GM19438 (cell line): ENCODE results near the gene BOK.
"Not testable (repeated sequence)": the region's sequence is repeated elsewhere in the genome, so short reads cannot be mapped to it uniquely, and the experiment has no call there.

Source experiments
- ATAC-seq: cut with Tn5 transposase; IDR thresholded peaks from one replicate; pipeline ENCODE4 v1.9.1; 2021; ENCODE audit warnings: low read depth; ENCODE audit not compliant: unreplicated experiment

The BOK gene, protein sequence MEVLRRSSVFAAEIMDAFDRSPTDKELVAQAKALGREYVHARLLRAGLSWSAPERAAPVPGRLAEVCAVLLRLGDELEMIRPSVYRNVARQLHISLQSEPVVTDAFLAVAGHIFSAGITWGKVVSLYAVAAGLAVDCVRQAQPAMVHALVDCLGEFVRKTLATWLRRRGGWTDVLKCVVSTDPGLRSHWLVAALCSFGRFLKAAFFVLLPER

DNA sequence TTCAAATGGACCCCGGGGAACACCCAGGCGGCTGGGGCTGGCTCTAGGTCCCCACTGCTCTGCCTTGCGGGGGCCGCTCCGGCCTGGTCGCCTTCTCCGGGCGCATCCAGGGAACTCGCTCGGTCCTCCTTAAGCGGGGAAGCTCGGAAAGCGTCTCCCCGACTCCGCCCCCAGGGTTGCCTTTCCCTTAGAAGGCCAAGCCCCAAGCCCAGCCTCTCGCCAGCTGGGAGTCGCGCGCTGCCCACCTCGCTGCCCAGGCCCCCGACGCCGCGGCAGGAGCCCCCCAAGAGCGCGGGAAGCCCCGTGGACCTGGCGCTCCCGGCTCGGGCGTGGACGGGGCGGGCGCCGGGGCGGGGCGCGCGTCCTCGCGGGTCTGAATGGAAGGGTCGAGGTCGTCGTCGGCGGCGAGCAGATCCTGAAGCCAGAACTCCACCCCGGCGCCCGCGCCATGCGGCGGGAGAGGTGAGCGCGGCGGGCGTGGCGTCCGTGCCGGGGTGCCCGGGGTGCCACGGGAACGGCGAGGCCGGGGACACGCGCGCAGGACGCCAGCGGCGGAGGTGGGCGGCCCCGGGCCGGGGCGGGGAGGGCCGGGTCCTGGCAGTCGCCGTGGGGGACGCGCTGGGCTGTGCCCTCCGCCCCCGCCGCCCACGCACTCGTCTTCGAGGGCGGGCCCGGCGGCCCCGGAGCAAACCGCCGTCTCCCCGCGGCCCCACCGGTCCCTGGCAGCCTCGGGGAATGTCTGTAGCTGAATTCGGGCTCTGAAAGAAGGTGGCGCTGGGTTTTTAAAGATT, at the start of gene BOK:
BOK (plus strand) TSS at position 214 of the 791 bp plus-strand sequence. CDS start 739 bp downstream, outside the sequence.
- ATAC-seq, result no peak

DNA sequence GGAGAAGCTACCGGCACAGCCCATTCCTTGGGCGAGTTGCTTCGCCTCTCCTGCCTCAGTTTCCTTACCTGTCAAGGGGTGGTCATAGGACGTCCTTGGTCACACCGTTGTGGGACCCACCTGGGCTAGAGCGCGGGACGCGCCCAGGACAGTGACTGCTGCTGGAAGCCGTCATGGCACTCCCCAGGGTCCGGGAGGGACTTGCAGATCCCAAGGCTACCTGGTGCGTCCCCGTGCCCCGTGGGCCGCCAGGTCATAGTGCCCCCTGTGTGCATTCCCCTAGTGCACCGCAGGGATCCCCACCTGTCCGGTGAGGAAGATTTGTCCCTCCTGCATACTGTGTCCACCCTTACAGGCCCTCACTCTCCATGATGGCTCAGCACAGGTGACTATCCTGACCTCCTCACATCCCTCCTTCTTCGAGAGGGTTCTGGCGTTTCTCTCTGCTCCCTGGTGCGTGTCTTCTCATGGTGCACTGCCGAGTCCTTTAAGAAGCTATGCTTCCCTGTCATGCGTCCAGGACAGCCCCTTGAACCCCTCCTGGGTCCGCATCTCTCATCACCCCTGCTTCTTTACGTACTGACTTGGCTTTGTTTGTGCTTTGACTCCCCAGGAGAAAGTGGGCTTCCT, 49.3 kb upstream of the BOK start:
- no peak for ATAC-seq

DNA sequence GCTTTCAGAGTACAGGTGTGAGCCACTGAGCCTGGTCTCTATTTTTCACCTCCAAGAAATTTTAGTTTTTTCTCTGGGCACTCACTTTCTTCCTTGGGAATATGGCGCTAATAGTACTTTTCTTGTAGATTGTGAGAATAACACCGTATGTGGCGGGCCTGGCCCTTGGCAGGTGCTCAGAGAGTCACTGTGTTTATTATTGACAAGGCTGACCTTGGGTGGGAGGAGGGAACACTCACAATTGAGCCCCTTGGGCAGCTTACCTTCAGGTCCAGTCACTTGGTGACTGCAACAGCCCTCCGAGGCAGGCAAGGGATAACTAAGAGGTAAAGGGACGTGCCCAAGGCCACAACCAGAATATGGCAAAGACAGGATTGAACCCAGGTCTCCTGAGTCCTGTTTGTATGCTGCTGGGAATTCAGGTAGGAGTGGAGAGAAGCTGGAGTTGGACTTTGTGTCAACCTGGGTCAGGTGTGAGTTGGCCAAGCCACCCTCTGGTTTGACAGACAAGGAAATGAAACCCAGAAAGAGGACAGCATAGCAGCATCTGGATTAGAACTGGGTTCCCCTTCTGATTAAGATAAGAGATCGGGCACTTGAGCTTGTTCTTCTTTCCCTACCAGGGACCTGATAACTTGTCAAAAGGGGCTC, 47.3 kb upstream of the BOK start:
- no peak for ATAC-seq

DNA sequence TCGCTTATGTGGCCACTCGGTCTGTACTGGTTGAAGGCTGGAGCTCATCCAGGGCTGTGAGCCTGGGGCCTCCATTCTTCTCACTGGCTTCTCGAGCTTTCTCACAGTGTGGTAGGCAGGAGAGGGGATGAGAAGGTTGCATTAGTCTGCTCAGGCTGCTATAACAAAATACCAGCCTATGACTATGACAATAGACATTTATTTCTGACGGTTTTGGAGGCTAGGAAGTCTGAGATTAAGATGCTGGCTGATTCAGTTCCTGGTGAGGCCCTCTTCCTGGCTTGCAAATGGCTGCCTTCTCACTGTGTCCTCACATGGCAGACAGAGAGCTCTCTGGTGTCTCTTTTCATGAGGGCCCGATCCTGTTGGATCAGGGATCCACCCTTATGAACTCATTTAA, 44.0 kb upstream of the BOK start:
- no peak for ATAC-seq

DNA sequence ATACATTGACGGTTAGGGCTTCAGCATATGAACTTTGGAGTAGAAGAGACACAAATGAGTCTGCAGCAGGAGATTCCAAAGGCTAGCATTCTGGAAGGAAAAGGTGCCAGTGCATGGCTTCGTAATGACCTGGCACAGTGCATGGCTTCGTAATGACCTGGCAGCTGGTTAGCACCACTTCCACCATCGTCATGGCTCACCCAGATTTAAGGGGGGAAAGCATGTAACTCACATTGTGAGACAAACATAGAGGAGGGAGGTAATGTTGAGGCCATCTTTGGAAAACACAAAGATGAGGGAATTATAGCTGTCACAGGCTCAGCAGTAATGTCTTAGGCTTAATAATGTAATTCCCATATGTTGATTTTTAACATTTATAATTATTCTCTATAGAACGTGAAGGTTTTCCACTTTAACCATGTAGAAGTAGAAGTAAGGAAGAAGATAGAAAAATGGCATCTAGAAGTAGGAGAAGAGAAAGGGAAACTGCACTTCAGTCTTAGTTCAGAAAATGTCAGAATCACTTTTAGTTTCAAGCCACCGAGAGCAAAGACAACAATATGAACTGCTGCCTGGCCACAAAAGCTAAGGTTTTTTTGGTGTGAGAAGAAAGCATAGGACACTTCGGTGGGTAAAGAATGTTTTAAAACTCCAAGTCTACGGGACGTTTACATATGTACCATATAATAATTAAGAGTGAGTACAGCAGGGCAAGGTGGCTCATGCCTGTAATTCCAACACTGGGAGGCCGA, 43.4 kb upstream of the BOK start:
- no peak for ATAC-seq

DNA sequence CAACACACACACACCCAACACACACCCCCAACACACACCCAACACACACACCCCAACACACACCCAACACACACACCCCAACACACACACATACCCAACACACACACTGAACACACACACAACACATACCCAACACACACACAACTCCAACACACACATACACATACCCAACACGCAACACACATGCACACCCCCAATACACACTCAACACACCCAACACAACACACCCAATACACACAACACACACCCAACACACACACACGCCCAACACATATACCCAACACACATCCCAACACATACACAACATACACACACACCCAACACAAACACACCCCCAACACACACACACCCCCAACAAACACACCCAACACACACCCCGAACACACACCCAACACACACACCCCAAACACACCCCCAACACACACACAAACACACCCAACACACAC, 42.0 kb upstream of the BOK start:
- no peak for ATAC-seq

DNA sequence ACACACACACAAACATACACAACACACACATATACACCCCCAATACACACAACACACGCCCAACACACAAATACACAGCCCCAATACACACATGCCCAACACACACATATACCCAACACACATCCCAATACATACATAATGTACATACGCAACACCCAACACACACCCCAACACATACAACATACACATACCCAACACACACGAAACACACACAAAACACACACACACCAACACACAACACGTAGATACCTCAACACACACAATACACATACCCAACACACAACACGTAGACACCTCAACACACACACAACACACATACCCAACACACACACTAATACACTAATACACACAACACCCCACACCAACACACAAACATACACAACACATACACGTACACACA, 41.2 kb upstream of the BOK start:
- no peak for ATAC-seq

DNA sequence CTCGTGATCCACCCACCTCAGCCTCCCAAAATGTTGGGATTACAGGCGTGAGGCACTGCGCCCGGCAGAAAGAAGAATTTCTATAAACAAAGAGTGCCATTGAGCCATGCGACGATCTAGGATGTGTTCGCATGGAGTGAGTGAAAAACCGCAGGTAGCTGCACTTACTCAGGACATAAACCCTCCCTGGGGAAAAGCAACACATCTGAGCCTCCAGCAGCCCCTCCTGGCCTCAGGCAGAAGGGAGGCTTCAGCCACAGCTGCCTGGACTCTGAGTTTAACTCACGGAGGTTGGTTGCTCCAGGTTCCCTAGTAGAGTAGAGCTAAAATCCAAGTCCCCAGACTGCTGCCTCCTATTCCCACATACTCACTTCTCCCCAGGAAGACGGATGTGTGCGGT, 38.9 kb upstream of the BOK start:
- ATAC-seq, result no peak

DNA sequence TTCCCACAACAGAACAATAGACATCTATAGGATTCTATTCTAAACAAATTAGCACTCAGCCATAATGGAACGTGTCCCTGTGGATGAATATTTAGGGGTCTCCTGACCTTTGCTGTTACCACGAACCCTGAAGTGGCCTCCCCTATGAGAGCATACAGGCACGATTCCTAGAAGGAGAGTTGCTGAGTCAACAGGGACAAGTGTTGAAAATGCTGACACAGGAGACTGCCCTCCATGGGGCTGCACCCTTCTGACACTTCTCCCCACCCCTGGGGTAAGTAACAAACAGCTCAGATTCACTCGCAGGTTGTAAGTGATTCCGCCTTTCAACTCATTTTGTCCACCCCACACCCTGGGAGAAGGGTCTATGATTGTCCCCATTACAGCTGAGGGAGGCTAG, 36.1 kb upstream of the BOK start:
- ATAC-seq, result no peak

DNA sequence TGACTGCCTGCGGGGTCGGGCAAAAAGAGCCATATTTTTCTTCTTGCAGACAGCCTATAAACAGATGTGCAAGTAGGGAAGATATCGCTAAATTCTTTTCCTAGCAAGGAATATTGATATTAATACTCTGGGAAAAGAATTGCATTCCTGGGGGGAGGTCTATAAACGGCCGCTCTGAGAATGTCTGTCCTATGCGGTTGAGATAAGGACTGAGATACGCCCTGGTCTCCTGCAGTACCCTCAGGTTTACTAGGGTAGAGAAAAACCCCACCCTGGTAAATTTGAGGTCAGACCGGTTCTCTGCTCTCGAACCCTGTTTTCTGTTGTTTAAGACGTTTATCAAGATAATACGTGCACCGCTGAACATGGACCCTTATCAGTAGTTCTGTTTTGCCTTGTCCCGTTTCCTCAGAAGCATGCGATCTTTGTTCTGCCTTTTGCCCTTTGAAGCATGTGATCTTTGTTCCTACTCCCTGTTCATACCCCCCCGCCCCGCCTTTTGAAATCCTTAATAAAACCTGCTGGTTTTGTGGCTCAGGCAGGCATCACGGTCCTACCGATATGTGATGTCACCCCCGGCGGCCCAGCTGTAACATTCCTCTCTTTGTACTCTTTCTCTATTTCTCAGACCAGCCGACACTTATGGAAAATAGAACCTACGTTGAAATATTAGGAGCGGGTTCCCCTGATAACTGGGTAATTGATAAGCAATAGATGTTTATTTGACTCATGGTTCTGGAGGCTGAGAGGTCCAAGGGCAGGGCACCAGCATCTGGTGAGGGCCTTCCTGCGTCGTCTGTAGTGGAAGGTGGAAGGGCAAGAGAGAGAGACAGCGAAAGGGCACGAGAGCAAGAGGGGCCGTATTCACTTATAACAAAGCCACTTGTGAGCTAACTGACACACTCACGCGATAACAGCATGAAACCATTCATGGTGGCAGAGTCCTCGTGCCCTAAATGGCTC, 32.4 kb upstream of the BOK start:
- ATAC-seq, result not testable (repeated sequence)

DNA sequence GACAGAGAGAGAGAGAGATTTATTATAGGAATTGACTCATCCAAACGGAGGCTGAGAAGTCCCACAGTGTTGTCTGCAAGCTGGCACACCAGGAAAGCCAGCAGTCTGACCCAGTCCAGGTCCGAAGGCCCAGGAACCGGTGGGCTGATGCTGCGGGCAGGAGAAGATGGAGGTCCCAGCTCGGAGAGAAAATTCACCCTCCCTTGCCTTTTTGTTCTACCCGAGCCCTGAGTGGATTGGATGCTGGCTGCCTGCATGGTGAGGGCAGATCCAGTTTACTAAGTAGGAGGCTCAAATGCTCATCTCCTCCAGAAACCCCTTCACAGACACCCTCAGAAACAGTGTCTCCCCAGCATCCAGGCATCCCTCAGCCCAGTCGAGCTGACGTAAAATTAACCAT, 28.0 kb upstream of the BOK start:
- no peak for ATAC-seq

DNA sequence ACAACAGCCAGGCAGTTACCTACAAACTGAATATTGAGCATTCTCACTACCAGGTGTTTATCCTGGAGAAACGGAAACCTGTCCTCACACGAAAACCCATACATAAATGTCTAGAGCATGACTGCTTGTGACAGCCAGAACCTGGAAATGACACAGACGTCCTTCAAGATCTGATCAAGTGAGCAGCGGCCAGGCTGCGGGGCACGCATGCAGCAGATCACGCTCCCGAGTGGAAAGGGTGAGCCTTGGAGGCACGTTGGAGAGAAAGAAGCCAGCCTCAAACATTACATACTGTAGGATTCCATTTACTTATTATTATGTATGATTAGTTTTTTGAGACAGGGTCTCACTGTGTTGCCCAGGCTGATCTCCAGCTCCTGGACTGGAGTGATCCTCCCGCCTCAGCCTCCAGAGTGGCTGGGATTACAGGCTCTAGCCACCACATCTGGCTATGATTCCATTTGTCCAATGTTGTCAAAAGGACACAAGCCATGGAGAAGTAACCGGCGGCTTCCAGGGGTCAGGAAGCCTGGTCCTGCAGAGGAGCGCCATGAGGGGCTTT, 27.3 kb upstream of the BOK start:
- ATAC-seq, result no peak

DNA sequence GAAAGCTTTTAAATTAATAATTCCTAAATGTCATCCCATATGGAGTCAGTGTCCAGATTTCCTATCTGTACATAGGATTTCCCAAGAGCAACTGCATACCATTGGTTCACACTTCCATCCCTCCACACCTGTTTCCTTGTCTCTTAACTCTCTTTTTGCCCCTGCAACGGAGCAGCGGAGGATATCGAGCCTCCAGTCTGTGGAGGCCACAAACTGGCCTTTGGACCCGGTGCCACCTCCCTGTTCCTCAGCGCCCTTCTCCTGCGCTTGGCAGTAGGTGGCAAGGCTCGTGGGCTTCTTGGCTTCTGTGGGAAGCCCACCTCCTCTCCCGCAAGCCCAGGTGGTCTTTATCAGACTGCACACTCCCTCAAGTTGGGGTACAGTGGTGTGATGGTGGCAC, 26.4 kb upstream of the BOK start:
- no peak for ATAC-seq

DNA sequence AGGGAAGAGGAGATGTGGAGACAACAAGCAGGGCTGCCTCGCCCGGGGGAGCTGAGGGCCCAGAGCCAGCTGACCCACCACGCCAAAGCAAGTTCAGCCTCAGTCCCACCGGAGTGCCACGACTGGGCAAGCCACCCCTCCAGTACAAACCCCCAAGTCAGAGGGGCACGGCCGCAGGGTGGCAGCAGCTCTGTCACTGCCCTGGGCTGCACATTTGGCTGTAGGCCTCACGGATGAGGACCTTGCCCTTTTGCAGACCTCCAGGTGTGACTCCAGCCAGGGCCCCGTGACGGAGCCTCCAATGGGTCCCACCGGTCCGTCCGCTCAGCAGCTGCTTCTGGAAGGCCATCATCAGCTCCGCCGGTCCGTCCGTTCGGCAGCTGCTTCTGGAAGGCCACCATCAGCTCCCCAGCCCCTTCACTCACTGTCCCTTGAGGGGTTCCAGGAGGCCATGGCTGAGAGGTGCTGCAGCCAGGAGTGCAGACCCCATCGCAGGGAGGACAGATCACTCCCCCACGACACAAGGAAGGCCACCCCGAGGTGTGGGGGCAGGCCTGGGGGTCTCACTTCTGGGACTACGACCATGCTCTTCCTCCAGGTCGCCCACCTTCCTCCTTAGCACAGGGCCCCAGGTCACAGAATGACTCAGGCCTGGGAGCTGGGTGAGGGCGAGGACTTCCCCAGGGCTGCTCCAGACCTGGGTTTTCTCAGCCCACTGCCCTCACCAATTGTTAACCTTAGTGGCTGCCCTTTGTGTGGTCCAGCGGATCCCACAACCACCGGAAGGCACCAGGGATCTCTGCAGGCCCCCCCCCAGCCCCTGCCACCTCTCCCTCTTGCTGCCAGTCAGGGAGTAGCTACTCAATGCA, 25.6 kb upstream of the BOK start:
- no peak for ATAC-seq

DNA sequence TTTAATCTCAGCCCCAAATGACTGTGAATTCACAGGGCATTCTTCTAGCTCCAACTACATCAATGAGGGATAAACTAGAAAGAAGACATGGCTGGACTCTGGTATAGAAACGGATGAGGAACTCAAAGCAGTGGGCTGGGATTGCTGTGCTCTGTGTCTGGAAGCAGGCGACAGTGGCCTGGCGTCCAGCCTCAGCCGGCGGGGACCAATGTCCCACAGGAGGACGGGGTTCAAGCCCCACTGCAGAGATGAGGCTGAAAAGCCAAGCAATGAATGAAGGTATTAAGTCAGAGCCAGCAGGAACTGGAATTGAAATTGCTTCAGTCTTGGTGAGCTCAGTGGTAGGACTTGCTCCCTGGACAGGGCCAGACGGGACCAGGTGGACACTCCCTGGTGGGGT, 24.3 kb upstream of the BOK start:
- ATAC-seq, result no peak

DNA sequence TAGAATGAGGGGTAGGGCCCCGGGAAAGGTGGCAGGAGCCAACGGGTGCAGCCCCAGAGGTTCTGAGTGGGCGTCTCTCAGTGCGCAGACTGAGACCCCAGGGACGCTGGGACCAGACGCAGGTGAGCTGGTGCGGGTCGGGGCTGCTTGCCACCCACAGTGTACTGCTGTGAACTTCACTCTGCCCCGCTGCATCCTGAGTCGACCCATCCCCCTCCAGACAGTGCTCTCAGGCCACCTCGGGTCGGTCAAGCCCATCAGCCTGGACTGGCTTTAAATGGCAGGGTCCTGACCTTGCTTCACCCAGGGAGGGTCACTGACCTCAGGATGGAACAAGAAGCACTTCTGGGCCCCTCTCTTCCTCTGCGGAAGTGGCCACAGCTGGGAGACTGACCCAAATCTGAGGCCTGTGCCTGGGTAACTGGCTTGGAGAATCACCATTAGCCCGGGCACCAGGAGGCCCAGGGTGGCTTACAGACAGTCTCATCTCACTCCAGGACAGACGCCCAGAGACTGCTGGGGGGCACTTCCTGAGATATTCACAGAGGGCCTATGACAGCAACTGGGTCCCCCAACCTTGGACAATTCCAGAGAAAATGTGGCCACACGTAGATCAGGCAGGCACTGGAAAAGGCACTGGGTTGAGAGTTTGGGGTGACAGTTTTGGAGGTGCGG, 23.7 kb upstream of the BOK start:
- ATAC-seq, result no peak

DNA sequence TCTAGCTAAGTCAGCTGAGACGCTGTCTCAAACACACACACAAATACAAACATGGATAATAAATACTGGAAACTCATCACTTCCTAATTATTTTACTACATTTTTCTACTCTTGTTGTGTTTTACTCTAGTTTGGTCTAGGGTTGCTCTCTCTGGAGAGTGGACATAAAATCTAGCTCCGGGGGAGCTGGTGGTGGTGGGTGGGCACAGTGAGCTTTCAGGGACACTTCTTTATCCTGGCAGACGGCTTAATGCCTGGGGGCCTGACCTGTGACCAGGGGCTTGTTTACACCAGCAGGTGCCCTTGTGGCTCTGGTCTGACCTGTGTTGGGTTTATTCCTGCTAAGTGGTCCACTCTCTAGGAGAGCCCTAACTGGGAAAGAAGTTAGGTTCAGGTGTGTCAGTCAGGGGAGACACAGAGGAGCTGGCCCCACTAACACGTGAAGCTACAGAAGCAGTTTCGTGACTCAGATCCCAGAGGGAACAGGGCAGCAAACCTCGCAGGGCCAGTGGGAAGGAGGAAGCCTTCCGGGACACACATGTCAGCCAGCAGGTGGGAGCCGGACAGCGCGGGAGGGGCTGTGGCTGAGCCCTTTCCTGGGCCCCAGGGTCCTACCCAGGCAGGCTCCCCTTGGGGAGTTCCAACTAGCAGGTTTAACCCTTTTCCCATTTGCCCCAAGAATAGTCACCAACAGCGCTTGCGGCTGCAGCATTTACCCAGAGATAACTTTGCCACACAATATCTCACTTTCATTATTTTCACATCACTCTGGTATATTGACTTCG, 22.5 kb upstream of the BOK start:
- no peak for ATAC-seq
